Chondrocyte (in vitro differentiated cells): ENCODE data around the gene PKN3. TPM values are rescaled to one million over a fixed set of nuclear protein-coding genes. Genes with fewer than 3 reads are reported as not detected.
"Not testable (repeated sequence)": the region's sequence is repeated elsewhere in the genome, so short reads cannot be mapped to it uniquely, and the experiment has no call there.

Source experiments
- DNase-seq: peaks from one replicate; pipeline ENCODE4 v3.0.0; 2021; ENCODE audit warnings: mixed read lengths, low spot score
- H3K27ac Mint-ChIP-seq: one replicate; pipeline ENCODE4 v1.8.0; 2021; ENCODE audit warnings: mild to moderate bottlenecking, moderate library complexity, mixed read lengths; ENCODE audit not compliant: unreplicated experiment
- H3K27me3 Mint-ChIP-seq: 2 replicates; pipeline ENCODE4 v1.8.0; 2021; ENCODE audit warnings: low read depth, mixed read lengths
- H3K36me3 Mint-ChIP-seq: 2 replicates; pipeline ENCODE4 v1.8.0; 2021; ENCODE audit warnings: low read depth, mixed read lengths
- H3K4me1 Mint-ChIP-seq: 2 replicates; pipeline ENCODE4 v1.8.0; 2021; ENCODE audit warnings: low read depth, mild to moderate bottlenecking, mixed read lengths
- H3K4me3 Mint-ChIP-seq: one replicate; pipeline ENCODE4 v1.8.0; 2021; ENCODE audit warnings: mild to moderate bottlenecking, moderate library complexity, mixed read lengths; ENCODE audit not compliant: unreplicated experiment
- H3K9me3 Mint-ChIP-seq: 2 replicates; pipeline ENCODE4 v1.8.0; 2021; ENCODE audit warnings: low read depth, mixed read lengths
- total RNA-seq: library from RNA; stranded (reverse); gene quantifications from 3 replicates; pipeline ENCODE4 v1.2.1, GENCODE V29; 2021
- TF ChIP-seq, protein P1 (sequence below): fragments of 200-600 bp; sonication (generic); IDR thresholded peaks from 2 replicates; pipeline ENCODE4 v1.5.0; 2021; ENCODE audit warnings: antibody characterized with exemption, mild to moderate bottlenecking, moderate library complexity

PKN3 gene
- total RNA-seq, 1 donor from 2014 or later: 4.2 TPM

GRCh38 chr9:128696923-128697707 is 5.2 kb upstream of the PKN3 start:
- Mint-ChIP-seq H3K27ac (peak overlapping the region; percentile 91), H3K4me1 (peaks cover 18% of the 10 kb centered on the region), H3K4me3 (no peak overlapping the region), H3K27me3 (no peaks in the 10 kb centered on the region), H3K9me3 (no peaks in the 10 kb centered on the region), H3K36me3 (peaks cover 21% of the 10 kb centered on the region)
- DNase-seq: peak; percentile 21
- TF ChIP-seq, protein P1, sequence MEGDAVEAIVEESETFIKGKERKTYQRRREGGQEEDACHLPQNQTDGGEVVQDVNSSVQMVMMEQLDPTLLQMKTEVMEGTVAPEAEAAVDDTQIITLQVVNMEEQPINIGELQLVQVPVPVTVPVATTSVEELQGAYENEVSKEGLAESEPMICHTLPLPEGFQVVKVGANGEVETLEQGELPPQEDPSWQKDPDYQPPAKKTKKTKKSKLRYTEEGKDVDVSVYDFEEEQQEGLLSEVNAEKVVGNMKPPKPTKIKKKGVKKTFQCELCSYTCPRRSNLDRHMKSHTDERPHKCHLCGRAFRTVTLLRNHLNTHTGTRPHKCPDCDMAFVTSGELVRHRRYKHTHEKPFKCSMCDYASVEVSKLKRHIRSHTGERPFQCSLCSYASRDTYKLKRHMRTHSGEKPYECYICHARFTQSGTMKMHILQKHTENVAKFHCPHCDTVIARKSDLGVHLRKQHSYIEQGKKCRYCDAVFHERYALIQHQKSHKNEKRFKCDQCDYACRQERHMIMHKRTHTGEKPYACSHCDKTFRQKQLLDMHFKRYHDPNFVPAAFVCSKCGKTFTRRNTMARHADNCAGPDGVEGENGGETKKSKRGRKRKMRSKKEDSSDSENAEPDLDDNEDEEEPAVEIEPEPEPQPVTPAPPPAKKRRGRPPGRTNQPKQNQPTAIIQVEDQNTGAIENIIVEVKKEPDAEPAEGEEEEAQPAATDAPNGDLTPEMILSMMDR: no peak

DNA sequence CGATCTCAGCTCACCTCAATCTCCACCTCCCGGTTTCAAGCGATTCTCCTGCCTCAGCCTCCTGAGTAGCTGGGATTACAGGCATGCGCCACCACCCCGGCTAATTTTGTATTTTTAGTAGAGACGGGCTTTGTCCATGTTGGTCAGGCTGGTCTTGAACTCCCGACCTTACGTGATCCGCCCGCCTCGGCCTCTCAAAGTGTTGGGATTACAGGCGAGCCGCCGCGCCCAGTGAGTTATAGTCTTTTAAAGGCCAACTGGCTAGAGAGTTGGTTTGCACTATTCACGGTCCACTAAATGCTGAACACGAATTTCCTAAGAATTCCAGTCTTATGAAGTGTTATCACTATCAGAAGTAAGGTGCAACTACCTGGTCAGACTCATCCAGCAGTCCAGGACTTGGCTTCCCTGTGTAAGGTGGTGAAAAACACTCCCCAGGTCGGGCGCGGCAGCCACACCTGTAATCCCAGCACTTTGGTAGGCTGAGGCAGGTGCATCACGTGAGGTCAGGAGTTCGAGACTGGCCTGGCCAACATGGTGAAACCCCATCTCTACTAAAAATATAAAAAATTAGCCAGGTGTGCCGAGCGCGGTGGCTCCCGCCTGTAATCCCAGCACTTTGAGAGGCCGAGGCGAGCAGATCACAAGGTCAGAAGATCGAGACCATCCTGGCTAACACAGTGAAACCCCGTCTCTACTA is 3.1 kb upstream of the PKN3 start:
- peak; percentile 46 for DNase-seq
- Mint-ChIP-seq H3K4me1 (peaks cover 25% of the 10 kb centered on the region), H3K36me3 (peaks cover 11% of the 10 kb centered on the region)
- H3K4me3 Mint-ChIP-seq, H3K9me3 Mint-ChIP-seq, H3K27me3 Mint-ChIP-seq, H3K27ac Mint-ChIP-seq: not testable (repeated sequence)

GRCh38 chr9:128701227-128701854 is 962 bp upstream of the PKN3 start:
- no peak overlapping the region for H3K4me3 Mint-ChIP-seq
- TF ChIP-seq, protein P1: no peak
- no peaks in the 10 kb centered on the region for H3K9me3 Mint-ChIP-seq
- no peaks in the 10 kb centered on the region for H3K27me3 Mint-ChIP-seq
- peaks cover under 1% of the 10 kb centered on the region for H3K36me3 Mint-ChIP-seq
- peak; percentile 33 for DNase-seq
- H3K27ac Mint-ChIP-seq: no peak overlapping the region
- H3K4me1 Mint-ChIP-seq: peaks cover 25% of the 10 kb centered on the region

- Mint-ChIP-seq H3K9me3 (no peaks in the 10 kb centered on the region), H3K36me3 (no peaks in the 10 kb centered on the region), H3K27ac (peak overlapping the region; percentile 71), H3K4me3 (peak overlapping the region; percentile 76), H3K27me3 (no peaks in the 10 kb centered on the region), H3K4me1 (peaks cover 12% of the 10 kb centered on the region)
- DNase-seq: peak; percentile 87
- TF ChIP-seq, protein P1: no peak
Observed at GRCh38 chr9:128702949-128703615, 779 bp downstream of the PKN3 start.

GRCh38 chr9:128703616-128704355 is 1.5 kb downstream of the PKN3 start:
- H3K9me3 Mint-ChIP-seq: no peaks in the 10 kb centered on the region

More at GRCh38 chr9:128703616-128704355, 1.5 kb downstream of the PKN3 start:
- DNase-seq: peak; percentile 70
- H3K27ac Mint-ChIP-seq: no peak overlapping the region
- H3K4me1 Mint-ChIP-seq: peaks cover 9% of the 10 kb centered on the region
- TF ChIP-seq, protein P1: no peak
- H3K36me3 Mint-ChIP-seq: no peaks in the 10 kb centered on the region
- no peaks in the 10 kb centered on the region for H3K27me3 Mint-ChIP-seq
- H3K4me3 Mint-ChIP-seq: peak overlapping the region; percentile 76
